K562 (cell line): Measurements from ENCODE around the gene VPS37D. TPM values are rescaled to one million over a fixed set of nuclear protein-coding genes. Genes with fewer than 3 reads are reported as not detected.
A peak's percentile ranks its signal among the peaks of the same experiment; 100 is the strongest.

ENCODE experiments used
- ADNP ChIP-seq: fragments of 200-800 bp; sonication (Bioruptor generic); IDR thresholded peaks from 2 replicates; pipeline ENCODE4 v1.6.1; 2016; ENCODE audit warnings: missing genetic modification characterization, missing compliant biosample characterization
- BCOR ChIP-seq: fragments of 450-650 bp; IDR thresholded peaks from 2 replicates; pipeline ENCODE4 v1.6.1; 2016
- CBFA2T2 ChIP-seq: fragments of 450-650 bp; conservative IDR thresholded peaks from 2 replicates; pipeline ENCODE4 v1.6.1; 2017; ENCODE audit warnings: mild to moderate bottlenecking
- CEBPB ChIP-seq: fragments of 450-650 bp; IDR thresholded peaks from 2 replicates; pipeline ENCODE4 v1.6.1; 2016; ENCODE audit warnings: missing genetic modification characterization, missing compliant biosample characterization
- EP300 ChIP-seq: IDR thresholded peaks from 2 replicates; pipeline ENCODE4 v1.6.1; 2012; ENCODE audit warnings: low read length, improper control_type of control experiment
- EZH2 ChIP-seq: IDR thresholded peaks from 2 replicates; pipeline ENCODE4 v1.6.1; 2012; ENCODE audit warnings: low read depth, mild to moderate bottlenecking, inconsistent platforms, low read length, borderline replicate concordance
- HDAC2 ChIP-seq: fragments of 450-650 bp; IDR thresholded peaks from 2 replicates; pipeline ENCODE4 v1.6.1; 2016; ENCODE audit warnings: mild to moderate bottlenecking
- HLTF ChIP-seq: fragments of 450-650 bp; IDR thresholded peaks from 2 replicates; pipeline ENCODE4 v1.6.1; 2016
- RBM25 ChIP-seq: fragments of 200-400 bp; formaldehyde crosslinking; IDR thresholded peaks from 2 replicates; pipeline ENCODE4 v1.6.1; 2018; ENCODE audit warnings: low read length, low read depth, moderate library complexity; ENCODE audit not compliant: severe bottlenecking
- SMC3 ChIP-seq: conservative IDR thresholded peaks from 2 replicates; pipeline ENCODE4 v1.6.1; 2011; ENCODE audit warnings: low read depth, low read length, improper control_type of control experiment; ENCODE audit not compliant: insufficient read depth
- ZNF76 ChIP-seq: fragments of 250-450 bp; sonication (Bioruptor Pico); IDR thresholded peaks from 2 replicates; pipeline ENCODE4 v1.4.0; 2020; ENCODE audit warnings: mild to moderate bottlenecking, moderate library complexity, borderline replicate concordance
- polyA plus RNA-seq, 8 experiments: library from polyadenylated mRNA; depleted of rRNA in 4 of 8; stranded (reverse) in 5 of 8; unstranded in 3 of 8; fragments of >200 nt; fragmentation: Nextera tagmentation in 2 of 8; fragmentation: Illumina TruSeq in 1 of 8; extraction: Ambion mirVana in 2 of 8; extraction: Trizol in 1 of 8; gene quantifications; 2 replicates each; pipeline versions ENCODE4 v1.2.1 to v1.2.3, GENCODE V29; 2011 to 2014; ENCODE audit warnings: inconsistent platforms in 1 of 8, missing spikeins in 1 of 8
- total RNA-seq, 7 experiments: library from RNA; depleted of rRNA in 6 of 7; stranded (reverse); fragments of >200 nt in 6 of 7; fragmentation: Illumina TruSeq in 2 of 7; extraction: Trizol in 2 of 7; gene quantifications; 2 replicates each; pipeline versions ENCODE4 v1.2.1 to v1.2.3, GENCODE V29; 2011 to 2021; ENCODE audit warnings: low replicate concordance in 1 of 7
- TF ChIP-seq, protein P1 (sequence below): sonication (generic); formaldehyde crosslinking; IDR thresholded peaks from 2 replicates; pipeline ENCODE4 v1.8.1; 2023; ENCODE audit warnings: mild to moderate bottlenecking, missing genetic modification reagents, moderate library complexity
- TF ChIP-seq, protein P2 (sequence below), 3 experiments: fragments of 200-800 bp in 1 of 3; fragments of 250-450 bp in 1 of 3; fragments of 450-650 bp in 1 of 3; sonication (Bioruptor Pico) in 1 of 3; sonication (Bioruptor generic) in 1 of 3; formaldehyde crosslinking in 1 of 3; IDR thresholded peaks; 2 replicates each; pipeline versions ENCODE4 v1.6.1 to v1.8.0; 2016 to 2022; ENCODE audit warnings: mild to moderate bottlenecking in 2 of 3, missing genetic modification characterization in 2 of 3, missing compliant biosample characterization in 1 of 3, moderate library complexity in 1 of 3
- TF ChIP-seq, protein P3 (sequence below): IDR thresholded peaks from 2 replicates; pipeline ENCODE4 v1.6.1; 2014; ENCODE audit warnings: antibody characterized with exemption
- TF ChIP-seq, protein P4 (sequence below): fragments of 250-450 bp; sonication (Bioruptor Pico); IDR thresholded peaks from 2 replicates; pipeline ENCODE4 v1.5.1; 2021; ENCODE audit warnings: mild to moderate bottlenecking

The VPS37D gene
- total and polyA plus RNA-seq, 9 of the 15 experiments (the other 6 are each of a cell fraction or from before 2014, with no cell fraction given) = 0.25 to 2.3 (median 1.0) TPM; not detected in 3

DNA sequence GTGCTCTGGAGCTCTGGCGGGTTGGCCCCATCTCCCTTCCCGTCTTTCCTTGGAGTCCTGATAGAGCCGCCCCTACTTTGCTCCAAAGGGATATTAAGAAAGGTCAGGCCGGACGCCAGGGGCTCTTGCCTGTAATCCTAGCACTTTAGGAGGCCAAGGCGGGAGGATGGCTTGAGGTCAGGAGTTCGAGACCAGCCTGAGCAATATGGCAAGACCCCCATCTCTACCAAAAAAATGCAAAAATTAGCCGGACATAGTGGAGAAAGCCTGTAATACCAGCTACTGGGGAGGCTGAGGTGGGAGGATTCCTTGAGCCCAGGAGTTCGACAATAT, 43.0 kb upstream of the VPS37D start (continued):
- TF ChIP-seq, protein P1, sequence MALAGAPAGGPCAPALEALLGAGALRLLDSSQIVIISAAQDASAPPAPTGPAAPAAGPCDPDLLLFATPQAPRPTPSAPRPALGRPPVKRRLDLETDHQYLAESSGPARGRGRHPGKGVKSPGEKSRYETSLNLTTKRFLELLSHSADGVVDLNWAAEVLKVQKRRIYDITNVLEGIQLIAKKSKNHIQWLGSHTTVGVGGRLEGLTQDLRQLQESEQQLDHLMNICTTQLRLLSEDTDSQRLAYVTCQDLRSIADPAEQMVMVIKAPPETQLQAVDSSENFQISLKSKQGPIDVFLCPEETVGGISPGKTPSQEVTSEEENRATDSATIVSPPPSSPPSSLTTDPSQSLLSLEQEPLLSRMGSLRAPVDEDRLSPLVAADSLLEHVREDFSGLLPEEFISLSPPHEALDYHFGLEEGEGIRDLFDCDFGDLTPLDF = peak; percentile 1; the same call in 1 of the 2 replicates
- TF ChIP-seq, protein P2, sequence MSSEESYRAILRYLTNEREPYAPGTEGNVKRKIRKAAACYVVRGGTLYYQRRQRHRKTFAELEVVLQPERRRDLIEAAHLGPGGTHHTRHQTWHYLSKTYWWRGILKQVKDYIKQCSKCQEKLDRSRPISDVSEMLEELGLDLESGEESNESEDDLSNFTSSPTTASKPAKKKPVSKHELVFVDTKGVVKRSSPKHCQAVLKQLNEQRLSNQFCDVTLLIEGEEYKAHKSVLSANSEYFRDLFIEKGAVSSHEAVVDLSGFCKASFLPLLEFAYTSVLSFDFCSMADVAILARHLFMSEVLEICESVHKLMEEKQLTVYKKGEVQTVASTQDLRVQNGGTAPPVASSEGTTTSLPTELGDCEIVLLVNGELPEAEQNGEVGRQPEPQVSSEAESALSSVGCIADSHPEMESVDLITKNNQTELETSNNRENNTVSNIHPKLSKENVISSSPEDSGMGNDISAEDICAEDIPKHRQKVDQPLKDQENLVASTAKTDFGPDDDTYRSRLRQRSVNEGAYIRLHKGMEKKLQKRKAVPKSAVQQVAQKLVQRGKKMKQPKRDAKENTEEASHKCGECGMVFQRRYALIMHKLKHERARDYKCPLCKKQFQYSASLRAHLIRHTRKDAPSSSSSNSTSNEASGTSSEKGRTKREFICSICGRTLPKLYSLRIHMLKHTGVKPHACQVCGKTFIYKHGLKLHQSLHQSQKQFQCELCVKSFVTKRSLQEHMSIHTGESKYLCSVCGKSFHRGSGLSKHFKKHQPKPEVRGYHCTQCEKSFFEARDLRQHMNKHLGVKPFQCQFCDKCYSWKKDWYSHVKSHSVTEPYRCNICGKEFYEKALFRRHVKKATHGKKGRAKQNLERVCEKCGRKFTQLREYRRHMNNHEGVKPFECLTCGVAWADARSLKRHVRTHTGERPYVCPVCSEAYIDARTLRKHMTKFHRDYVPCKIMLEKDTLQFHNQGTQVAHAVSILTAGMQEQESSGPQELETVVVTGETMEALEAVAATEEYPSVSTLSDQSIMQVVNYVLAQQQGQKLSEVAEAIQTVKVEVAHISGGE (CRISPR knock-in tag; IDR thresholded peaks at IDR 0.05) = no peak
- TF ChIP-seq RBM25 (no peak), EP300 (no peak), ZNF76 (CRISPR knock-in tag) (no peak), SMC3 (no peak), EZH2 (no peak), CEBPB (tag) (no peak), ADNP (no peak), HDAC2 (0 out of 2 replicates have a peak, but pooled peaks have one; percentile 23), CBFA2T2 (no peak), BCOR (0 out of 2 replicates have a peak, but pooled peaks have one; percentile 12), HLTF (no peak)
- TF ChIP-seq, protein P3, sequence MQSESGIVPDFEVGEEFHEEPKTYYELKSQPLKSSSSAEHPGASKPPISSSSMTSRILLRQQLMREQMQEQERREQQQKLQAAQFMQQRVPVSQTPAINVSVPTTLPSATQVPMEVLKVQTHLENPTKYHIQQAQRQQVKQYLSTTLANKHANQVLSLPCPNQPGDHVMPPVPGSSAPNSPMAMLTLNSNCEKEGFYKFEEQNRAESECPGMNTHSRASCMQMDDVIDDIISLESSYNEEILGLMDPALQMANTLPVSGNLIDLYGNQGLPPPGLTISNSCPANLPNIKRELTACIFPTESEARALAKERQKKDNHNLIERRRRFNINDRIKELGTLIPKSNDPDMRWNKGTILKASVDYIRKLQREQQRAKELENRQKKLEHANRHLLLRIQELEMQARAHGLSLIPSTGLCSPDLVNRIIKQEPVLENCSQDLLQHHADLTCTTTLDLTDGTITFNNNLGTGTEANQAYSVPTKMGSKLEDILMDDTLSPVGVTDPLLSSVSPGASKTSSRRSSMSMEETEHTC = no peak
- TF ChIP-seq, protein P4, sequence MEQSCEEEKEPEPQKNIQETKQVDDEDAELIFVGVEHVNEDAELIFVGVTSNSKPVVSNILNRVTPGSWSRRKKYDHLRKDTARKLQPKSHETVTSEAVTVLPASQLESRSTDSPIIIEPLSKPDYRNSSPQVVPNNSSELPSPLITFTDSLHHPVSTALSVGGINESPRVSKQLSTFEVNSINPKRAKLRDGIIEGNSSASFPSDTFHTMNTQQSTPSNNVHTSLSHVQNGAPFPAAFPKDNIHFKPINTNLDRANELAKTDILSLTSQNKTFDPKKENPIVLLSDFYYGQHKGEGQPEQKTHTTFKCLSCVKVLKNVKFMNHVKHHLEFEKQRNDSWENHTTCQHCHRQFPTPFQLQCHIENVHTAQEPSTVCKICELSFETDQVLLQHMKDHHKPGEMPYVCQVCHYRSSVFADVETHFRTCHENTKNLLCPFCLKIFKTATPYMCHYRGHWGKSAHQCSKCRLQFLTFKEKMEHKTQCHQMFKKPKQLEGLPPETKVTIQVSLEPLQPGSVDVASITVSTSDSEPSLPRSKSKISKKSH (CRISPR knock-in tag) = no peak
